Posterior cingulate gyrus (tissue), 11 donors: ENCODE data around the gene RAB29.

Experiments
- DNase-seq, 10 donors: peaks; one replicate each; pipeline versions ENCODE4 v3.0.0 to v3.0.0-alpha.2; 2020 to 2021; ENCODE audit warnings: mixed read lengths in 3 of 10
- intact Hi-C: fragments of 100-400 bp; cut with DNase I; formaldehyde crosslinking; loops from one replicate; pipeline ENCODE4 v1.15.1; 2023

Gene RAB29

DNA sequence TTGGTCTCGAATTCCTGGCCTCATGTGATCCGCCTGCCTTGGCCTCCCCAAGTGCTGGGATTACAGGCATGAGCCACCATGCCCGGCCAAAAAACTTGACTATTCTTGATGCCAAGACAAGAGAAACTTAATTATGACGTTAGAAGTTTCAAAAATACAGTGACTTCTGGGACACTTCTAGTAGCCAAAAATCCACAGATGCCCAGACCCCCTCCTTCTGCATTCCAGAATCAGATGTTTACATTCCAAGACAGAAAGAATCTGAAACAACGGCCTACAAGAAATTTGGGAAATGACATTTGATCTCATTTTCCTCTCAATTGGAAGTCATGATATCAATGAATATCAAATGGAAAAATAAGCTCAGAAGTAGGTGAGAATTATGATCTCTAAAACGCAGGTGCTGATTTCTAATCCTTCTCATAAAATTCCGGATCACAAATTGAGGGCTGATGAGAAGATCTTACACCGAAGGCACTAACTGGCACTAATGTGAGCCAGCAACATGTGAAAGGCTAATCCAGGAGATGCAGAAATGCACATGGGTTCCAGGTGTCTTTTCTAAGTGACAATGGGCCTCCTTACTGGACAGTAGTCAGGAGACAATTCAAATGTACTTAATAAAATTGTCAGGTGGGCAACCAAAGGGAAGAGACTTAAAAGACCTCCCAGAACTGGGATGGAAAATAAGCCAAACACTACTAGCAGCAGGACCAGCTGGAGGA, 5.5 kb downstream of the RAB29 start:
- no peak for DNase-seq
- intact Hi-C loops: no loop called here

DNA sequence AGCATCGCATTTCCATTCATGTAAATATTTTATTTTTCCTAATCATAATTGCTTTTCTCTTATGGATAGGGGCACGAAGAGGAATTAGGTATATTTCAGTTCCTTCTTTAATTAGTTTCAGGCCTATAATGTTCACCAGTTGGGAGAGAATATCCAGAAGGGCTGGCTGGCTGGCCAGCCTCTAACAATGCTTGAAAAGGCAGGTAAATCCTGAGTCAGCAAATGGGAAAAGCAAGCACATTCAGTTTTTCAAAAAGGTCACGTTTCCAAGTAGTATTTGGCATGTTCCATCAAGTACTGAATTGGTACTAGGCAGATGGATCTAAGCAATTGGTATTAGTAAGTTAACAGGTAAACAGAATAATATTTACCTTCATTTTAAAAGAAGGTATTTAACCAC, 8.0 kb downstream of the RAB29 start:
- no peak for DNase-seq
- intact Hi-C loops: no loop called here

DNA sequence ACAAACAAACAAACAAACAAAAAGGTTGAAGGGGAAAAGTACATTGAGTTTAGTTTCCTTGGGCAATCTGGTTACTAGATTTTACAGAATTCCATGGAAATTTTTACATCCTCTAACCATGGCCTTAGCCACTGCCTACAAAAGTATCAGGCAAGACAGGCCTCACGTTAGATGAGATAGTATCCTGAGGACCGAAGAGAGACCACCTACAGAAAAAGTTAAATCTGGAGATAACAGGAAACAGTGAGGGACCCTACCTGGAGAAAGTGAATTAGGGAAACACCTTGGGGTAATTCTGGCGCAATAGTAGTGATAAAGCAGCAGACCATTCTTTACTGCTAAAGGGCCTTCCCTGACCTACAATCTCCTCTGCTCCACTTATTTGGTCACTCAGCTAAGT, 8.7 kb downstream of the RAB29 start:
- intact Hi-C loops: no loop called here
- DNase-seq: no peak

DNA sequence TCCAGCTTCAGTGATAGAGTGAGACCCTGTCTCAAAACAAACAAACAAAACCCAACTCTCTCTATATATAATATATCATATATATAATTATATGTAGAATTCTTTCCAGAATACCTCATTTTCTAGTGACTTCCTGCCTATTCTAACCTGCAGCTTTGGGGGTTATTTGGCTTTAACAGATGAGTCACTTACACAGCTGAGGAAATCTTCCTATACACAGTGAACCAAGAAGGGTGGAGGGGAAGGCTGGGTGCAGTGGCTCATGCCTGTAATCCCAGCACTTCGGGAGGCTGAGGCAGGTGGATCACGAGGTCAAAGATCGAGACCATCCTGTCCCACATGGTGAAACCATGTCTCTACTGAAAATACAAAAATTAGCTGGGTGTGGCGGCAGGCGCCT, 9.2 kb downstream of the RAB29 start:
- no peak for DNase-seq

DNA sequence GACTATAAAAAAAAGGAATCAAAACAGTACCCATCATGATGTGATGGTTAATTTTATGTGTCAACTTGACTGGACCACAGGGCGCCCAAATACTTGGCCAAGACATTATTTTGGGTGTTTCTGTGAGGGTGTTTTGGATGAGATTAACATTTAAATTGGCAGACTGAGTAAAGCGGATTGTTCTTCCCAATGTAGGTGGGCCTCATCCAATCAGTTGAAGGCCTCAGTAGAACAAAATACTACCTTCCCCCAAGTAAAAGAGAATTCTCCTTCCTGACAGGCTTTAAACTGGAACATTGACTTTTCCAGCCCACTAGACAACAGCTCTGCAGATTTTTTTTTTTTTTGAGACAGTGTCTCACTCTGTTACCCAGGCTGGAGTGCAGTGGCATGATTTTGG, 10.7 kb downstream of the RAB29 start:
- no peak for DNase-seq

More for the DNA sequence above, 9.2 kb downstream of the RAB29 start:
- intact Hi-C loops: no loop called here

DNA sequence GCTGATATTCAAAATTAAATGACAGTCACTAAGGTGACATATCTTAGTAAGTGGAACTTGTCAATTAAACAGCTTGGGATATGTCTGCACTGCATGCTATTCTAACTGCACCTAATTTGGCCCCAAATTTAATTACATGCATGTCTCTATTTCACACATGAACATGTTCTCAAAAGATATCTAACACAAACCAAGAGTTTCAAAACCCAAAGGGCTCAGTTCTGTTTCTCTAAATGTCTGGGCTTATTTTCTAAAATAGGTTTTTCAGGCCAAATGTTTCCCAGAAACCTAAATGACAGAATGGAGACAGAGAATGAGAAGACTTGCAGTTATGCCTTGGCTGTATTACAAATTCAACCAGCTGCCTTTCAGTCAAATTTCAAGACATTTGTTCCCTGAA, 11.3 kb downstream of the RAB29 start:
- intact Hi-C loops: no loop called here
- DNase-seq: no peak

More for the DNA sequence above, 10.7 kb downstream of the RAB29 start:
- intact Hi-C loops: no loop called here

DNA sequence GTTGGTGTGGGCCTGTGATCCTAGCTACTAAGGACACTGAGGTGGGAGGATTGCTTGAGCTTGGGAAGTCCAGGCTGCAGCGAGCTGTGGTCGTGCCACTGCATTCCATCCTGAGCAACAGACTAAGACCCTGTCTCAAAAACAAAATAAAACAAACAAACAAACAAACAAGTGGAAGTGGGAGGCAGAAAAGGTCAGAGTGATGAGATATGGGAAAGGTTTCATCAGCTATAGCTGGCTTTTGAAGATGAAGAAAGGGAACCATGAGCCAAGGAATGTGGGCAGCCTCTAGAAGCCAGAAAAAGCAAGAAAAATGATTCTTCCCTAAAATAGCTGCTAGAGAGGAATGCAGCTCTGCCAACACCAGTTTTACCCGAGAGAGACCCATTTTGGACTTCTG, 14.7 kb downstream of the RAB29 start:
- intact Hi-C loops: no loop called here
- no peak for DNase-seq

DNA sequence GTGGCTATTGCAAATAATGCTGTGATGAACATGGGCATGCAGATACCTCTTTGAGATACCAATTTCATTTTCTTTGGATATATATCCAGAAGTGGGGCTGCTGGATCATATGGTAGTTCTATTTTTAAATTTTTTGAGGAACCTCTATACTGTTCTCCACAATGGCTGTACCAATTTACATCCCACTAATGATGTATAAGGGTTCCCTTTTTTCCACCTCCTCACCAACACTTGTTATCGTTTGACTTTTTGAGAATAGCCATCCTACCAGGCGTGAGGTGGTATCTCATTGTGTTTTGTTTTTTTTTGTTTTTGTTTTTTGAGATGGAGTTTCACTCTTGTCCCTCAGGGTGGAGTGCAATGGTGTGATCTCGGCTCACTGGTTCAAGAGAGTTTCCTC, 18.7 kb downstream of the RAB29 start:
- DNase-seq: no peak
- intact Hi-C loops: no loop called here

DNA sequence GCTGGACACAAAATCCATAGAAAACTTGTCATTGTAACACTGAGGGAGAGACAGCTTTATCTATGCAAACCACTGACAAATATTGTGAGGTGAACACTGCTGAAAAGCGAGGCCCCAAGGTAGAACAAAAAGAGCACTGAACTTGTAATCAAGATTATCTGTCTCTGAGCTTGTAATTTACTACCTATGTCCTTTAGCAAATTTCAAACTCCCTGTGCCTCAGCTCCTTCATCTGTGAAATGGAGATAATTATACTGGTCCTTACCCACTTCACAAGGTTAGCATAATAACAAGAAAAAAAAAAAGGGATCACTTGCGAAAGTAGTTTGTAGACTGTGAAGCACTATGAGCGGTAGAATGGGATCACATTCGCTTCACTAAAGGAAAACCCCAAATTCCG, 20.4 kb downstream of the RAB29 start:
- intact Hi-C loops: no loop called here
- no peak for DNase-seq

DNA sequence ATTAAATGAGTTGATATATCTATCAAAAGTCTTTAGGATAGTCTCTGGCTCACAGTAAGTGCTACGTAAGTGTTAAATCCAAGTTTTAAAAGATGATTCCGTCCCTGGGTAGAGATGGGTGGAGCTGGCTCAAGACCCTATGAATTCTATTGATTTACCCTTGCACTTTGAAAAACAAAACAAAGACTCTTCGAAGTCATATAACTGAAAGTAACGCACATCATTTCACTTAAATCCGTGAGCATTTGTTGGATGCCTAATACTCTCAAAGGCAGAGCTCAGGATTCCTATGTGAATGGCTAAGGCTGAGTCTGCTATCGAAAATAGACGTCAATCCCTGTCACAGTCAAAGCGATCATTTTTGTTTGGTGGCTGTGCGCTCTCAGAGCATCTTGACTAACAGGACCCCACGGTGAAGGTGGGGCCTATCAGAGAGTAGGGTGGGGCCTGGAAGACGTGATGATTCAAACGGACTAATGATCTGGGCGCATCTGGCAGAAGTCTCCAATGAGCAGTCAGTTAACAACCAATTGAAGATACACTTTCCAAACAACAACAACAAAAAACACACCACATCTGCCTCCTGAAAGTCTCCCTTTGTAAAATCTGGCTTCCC, 24.1 kb downstream of the RAB29 start:
- intact Hi-C loops: no loop called here

DNA sequence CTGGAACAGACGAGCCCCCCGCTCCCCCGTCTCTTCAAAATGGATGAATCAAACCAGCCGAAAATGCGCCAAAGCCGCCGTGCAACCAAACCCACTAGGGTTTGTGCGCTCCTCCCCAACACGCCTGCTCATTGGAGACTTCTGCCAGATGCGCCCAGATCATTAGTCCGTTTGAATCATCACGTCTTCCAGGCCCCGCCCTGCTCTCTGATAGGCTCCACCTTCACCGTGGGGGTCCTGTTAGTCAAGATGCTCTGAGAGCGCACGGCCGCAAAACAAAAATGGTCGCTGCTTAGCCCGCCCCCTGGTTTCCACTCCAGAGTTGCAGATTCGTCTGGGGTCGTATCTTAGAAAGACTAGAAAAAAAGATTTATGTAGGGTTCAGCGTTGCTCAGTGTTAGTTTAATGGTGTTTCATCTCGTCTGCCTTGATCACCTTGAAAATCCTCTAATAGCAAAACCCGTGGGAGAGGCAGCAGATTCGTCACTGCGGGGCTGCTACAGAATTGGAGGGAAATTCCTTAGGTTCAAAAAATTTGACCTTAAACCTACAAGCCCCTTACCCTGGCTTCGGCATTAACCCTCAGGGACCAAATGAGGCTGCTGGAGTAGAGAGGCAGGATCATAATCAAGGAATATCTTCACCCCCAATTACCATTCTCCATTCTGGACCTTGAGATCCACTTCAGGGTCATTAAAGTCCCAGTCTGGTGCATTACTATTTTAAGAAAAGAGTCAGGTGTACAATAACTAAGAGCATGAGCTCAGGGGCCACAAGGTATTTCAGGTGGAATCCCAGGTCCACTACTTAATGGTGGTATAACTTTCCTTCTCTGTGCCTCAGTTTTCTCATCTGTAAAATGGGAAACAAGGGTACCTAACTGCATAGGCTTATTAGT, 24.9 kb downstream of the RAB29 start, which contains the start of gene NUCKS1:
Gene NUCKS1 (minus strand): TSS at position 45 of the 898 bp plus-strand sequence. CDS start 209 bp downstream, outside the sequence.
- DNase-seq: peak; percentile 95 to 100 (median 98)
- intact Hi-C loops: no loop called here

More for the DNA sequence above, 24.1 kb downstream of the RAB29 start:
- no peak for DNase-seq

DNA sequence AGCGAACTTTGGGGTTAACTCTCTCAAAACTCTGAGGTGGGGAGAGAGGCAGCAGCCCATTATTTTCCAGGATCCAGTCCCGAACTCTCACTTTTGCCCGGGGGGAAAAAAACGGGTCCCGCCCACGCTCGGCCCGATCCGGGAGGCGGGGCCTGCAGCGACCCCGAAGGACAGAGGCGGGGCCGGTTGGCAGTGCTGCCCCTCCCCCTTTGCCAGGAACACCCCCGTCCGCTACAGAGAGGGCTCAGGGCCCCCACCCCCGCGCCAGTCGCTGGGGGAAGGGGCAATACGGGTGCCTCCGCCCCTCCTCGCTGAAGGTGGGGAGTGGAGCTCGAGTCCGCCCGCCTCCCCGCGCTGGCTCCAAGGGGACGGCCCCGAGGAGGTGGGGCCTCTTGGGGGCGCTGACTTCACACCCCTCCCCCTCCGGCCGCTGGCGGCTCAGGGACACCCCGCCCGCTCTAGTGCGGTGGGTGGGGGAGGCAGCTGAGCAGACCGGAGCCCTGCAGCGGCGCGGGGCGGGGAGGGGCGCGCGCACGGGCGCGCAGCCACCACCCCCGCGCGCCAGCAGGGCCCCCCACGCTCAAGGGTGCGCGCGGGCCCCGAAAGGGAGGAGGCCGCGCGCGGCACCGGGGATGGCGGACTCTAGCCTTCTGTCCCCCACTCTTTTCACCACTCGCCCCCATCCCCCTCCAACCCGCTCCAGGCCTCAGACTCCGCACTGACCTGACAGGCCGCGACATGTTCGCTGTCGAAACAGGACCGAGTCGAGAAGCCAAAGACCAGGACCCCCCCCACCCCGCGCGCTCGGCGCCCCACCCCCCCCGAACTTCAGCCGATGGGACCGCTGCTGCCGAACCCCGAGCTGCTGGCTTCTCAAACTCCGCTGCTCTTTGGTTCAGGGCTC, 25.8 kb downstream of the RAB29 start:
- DNase-seq: peak; percentile 84 to 99 (median 90)
- intact Hi-C loops: no loop called here

DNA sequence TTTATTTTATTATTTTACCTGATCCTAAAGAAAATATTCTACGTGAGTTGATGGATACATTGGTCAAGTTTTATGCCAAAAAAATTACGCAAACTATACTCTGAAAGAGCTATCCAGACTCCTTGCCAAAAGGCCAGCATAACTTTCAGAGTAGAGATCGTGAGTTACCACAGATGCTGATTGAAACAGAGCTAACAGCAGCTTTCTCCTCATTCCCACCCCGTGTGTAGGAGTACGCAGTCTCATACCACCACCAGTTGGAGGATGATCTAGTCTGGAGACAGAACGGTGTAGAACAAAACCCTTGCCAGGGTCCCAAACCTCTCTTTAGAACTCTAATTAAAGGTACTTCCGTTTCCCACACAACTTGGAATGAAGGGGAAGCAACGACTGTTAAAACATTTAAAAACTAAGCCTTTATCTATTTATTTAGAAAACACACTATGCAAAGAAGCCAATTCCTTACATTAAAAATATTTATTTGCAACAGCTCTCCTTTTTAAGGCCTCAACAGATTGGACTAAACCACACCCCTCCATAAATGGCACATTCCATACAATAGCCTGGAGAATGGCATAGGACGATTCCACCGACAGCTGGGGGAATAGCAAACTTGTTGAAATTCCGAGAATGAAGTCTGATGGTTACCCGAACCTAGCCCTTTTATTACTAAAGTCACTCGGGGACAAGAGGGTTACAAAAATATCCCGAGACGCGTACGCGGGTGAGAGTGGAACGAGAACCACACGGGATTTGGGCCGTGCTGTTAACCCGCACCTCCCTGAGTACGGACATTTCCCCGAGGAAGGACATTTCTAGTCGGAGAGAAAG, 26.7 kb downstream of the RAB29 start:
- intact Hi-C loops: no loop called here
- DNase-seq: peak in 3 of 10 donors; percentile 38 to 84 (median 69)

DNA sequence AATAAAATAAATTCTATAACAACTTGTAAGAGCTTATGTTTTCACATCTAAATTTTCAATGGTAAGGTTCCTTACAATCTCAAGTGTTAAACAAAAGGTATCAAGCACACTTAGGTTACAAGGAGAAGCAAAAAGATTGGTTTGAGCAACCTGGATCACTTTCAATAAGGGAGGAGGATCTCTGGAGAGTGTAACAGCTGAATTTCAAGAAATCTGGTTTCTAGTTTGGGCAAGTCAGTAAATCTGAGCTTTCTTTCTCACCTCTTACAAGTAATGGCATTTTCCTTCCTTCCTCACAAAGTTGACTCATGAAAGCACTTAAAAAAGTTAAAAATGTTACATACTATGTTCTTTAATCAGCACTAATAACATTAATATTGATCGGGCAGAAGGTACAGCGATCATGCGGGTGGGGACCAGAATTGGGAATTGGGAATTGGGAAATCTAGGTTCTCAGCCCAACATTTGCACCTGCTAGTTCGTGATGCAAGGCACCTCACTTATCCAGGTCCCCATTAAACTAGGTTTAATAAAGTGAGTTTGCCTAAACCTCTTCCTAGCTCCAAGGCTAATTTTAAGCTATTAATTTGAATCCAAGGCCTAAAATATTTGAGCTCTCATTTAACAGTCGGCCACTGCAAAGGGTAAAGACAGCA, 28.4 kb downstream of the RAB29 start:
- no peak for DNase-seq
- intact Hi-C loops: loop anchor here (2.0 kb wide), 1 partner anchor 20 kb away; no protein-coding TSS in a partner anchor

DNA sequence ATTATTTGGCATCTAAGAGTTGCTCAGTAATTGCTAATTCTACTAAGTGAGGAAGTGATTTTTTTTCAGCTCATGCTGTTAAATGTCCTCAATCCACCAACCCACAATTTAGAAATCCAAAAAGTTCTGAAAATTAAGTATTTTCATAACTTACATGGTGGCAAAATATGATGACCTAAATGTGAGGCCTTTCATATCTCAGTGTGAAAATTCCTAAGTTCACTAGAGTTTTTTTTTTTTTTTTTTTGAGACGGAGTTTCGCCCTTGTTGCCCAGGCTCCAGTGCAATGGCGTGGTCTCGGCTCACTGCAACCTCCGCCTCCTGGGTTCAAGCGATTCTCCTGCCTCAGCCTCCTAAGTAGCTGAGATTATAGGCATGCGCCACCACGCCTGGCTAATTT, 30.9 kb downstream of the RAB29 start:
- intact Hi-C loops: no loop called here
- no peak for DNase-seq

DNA sequence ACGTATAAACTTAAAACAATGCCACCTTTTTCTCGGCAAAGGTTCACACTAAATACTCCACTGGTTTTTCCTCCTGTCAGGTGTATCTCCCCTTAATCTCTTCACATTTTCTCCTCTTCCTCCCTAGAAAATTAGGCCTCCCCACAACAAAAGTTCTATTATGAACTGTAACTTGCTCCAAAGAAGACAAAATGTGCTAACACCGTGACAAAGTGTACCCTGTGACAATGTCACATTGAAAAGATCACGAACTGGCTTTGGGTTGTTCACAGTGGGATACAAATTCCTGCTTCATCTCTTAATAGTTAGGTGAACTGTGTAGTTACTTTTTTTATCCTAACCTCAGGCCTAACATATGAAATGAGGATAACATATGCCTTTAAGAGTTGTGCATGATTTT, 31.3 kb downstream of the RAB29 start:
- intact Hi-C loops: no loop called here
- no peak for DNase-seq

DNA sequence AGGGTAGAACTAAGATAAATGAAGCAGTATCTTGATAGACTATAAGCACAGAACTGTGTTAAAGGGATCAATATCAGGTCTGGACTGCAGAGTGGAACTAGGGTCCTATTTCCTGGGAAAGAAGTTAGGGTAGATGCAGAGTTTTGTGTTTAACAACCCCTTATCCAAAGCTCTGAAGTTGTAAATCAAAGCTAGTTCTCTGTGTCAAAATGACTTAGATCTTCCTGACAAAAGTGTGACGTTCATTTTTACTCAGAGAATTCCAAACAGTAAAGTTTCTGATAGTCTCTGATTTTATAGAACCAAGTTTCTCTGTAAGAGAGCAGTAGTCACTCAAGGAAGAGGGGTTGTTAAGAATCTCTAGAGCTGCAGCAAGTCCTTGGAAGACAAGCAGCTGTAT, 33.6 kb downstream of the RAB29 start:
- no peak for DNase-seq
- intact Hi-C loops: no loop called here

DNA sequence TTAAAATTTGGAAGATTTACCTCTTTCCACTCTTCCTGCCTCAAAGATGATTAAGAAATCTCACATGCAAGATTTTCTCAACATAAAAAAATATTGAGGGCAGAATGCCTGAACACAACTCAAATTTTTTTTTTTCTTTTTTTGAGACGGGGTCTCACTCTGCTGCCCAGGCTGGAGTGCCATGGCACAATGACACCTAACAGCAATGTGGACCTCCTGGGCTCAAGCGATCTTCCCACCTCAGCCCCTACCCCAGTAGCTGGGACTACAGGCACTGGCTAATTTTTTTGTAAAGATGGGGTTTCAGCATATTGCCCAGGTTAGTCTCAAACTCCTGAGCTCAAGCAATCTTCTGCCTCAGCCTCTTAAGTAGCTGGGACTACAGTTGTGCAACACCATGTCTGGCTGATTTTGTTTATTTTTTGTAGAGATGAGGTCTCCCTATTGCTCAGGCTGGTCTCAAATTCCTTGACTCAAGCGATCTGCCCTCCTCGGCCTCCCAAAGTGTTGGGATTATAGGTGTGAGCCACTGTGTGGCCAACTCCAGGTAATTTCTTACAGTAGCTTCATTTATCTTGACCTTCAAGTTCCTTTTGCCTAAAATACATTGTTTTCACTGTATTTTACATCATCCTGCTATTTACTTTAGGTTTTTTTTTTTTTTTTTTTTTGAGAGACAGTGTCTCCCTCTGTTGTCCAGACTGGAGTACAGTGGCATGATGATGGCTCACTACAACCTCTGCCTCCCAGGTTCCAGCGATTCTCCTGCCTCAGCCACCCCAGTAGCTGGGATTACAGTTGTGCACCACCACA, 35.7 kb downstream of the RAB29 start:
- DNase-seq: no peak
- intact Hi-C loops: no loop called here
